Activated CD8-positive, alpha-beta memory T cell treated with anti-CD3 and anti-CD28 coated beads, Interleukin-2, amount 50 U/mL, for 24 hours (primary cell): ENCODE results near the gene KCTD2.
"Not testable (repeated sequence)": the region's sequence is repeated elsewhere in the genome, so short reads cannot be mapped to it uniquely, and the experiment has no call there.

Experiments used
- DNase-seq: peaks from one replicate; pipeline ENCODE4 v3.0.0-alpha.2; 2020; ENCODE audit errors: extremely low read depth

Gene KCTD2

DNA sequence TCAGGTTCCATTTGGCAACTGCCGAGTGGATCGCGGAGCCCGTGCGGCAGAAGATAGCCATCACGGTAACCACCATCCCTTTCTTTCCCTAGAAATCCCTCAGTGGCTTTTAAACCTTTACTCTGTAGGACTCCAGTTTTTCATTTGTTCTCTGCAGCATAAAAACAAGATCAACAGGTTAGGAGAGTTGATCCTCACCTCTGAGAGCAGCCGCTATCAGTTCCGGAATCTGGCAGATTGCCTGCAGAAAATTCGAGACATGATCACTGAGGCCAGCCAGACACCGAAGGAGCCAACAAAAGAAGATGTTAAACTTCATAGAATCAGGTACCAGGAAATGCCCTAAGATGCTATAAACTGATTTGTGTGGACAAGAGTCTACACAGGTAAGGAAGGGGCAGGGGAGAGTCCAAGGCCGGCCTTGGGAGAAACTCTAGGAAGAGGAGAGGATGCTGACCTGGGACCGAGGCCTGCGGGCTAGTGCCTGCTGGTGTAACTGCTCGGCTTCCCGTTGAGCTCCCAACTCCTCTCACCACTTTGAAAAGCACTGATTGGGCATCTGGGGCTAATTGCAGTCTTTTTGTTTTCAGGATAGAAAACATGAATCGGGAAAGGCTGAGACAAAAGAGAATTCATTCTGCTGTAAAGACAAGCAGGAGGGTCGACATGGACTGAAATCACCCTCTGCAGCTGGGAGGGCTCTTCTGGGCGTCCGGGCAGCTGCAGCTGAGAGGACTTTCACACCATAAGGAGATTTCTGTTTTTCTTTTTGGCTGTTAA lies 26.5 kb upstream of the KCTD2 start:
- DNase-seq = no peak

DNA sequence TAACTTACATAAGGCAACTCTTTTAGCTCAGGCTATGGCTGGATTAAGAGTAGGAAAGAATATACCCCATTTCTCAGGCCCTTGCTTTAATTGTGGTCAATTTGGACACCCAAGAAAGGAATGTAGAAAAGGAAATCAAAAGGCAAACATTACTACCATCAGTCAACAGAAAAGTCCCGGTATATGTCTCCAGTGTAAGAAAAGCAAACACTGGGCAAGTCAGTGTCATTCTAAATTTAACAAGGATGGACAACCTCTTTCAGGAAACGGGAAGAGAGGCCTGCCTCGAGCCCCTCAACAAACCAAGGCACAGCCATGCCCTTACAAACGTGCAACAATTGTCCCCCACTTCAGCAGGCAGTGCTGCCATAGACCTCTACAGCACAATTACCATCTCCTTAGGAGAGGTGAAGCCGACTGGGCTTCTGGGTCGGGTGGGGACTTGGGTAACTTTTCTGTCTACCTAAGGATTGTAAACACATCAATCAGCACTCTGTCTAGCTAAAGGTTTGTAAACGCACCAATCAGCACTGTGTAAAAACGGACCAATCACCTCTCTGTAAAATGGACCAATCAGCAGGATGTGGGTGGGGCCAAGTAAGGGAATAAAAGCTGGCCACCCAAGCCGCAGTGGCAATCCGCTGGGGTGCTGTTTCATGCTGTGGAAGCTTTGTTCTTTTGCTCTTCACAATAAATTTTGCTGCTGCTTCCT lies 22.2 kb upstream of the KCTD2 start:
- no peak for DNase-seq

DNA sequence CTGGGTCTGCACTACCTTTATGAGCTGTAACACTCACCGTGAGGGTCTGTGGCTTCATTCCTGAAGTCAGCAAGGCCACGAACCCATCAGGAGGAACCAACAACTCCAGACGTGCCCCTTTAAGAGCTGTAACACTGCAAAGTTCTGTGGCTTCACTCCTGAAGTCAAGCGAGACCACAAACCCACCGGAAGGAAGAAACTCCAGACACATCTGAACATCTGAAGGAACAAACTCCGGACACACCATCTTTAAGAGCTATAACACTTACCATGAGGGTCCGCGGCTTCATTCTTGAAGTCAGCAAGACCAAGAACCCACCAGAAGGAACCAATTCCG lies 21.7 kb upstream of the KCTD2 start:
- DNase-seq = not testable (repeated sequence)

DNA sequence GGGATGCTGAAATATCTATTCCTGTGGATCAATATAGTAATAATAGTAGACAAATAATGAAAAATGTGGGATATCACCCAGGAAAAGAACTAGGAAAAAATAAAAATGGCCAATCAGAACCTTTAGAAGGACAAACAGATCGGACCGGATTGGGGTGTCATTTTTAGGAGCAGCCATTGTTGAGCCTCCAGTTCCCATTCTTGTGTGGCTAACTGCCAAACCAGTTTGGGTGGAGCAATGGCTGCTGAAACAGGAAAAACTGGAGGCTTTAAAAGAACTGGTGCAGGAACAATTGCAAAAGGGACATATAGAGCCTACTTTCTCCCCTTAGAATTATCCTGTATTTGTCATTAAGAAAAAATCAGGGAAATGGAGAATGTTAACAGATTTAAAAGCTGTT lies 20.4 kb upstream of the KCTD2 start:
- DNase-seq = not testable (repeated sequence)

DNA sequence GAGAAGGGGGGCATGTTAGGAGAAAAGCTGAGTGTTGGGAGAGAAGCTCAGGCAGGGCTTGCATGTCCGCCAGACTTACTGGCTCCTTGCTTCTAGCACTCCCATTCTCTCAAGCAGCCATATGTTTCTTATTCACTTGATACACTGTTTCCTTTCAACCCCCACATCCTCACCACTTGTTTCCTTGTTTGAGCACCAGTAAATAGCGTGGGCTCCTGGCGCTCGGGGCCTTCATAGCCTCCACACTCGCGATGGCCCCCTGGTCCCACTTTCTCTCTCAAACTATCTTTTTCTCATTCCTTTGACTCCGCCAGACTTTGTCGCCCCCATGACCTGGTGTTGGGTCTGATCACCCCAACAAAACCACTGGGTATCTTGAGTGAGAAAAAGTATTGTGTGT lies 16.9 kb upstream of the KCTD2 start:
- DNase-seq = no peak

DNA sequence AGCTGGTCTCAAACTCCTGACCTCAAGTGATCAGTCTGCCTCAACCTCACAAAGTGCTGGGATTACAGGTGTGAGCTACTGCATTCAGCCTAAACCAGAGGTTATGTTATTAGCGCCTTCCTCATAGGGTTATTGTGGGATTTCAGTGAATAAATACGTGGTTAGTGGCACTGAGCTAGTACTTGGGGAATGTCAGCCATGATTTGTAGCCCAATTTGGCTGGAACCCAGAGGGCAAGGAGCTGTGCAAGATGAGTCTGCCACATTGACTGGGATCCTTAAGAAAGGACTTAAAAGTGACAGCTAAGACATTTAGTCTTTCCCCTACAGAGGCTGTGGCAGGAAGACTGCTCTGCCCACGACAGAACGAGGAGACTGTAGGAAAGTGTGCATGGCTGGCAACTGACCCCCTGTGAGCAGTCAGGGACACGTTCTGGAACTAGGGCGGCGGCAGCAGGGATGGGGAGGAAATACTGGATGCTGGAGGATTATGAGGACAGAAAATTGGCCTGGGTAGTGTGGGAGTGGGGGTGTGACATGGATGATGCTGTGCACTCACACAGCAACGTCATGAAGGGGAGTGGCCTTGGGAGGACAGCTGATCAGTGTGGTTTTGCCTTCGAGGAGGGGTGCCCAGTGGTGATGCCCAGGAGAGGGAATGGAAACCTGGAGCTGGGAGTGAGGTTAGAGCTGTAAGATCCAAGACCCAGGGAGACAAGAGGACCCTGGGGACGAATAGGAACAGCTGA lies 14.9 kb upstream of the KCTD2 start:
- no peak for DNase-seq

DNA sequence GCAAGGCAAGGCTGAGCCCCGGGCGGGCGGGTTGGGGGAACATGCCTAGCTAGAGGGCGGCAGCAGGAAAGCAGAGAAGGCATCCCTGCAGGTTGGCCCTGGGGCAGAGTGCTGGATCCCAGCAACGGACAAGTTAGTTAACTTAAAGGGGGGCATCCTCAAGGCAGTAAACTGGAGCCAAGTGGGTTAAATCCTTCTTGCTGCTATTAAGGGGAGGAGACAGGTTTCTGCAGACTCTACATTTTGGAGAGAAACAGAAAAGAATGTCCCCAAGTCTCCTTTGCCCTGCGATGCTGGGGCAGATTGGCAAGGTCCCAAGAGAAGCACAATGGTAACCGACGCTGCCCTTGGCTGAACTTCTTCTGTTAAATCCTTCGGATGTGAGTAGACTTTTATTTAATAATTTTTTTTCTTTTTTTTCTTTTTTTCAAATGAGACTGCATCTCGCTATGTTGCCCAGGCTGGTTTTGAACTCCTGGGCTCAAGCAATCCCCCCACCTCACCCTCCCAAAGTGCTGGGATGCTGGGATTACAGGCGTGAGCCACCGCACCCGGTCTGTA lies 14.2 kb upstream of the KCTD2 start:
- no peak for DNase-seq

DNA sequence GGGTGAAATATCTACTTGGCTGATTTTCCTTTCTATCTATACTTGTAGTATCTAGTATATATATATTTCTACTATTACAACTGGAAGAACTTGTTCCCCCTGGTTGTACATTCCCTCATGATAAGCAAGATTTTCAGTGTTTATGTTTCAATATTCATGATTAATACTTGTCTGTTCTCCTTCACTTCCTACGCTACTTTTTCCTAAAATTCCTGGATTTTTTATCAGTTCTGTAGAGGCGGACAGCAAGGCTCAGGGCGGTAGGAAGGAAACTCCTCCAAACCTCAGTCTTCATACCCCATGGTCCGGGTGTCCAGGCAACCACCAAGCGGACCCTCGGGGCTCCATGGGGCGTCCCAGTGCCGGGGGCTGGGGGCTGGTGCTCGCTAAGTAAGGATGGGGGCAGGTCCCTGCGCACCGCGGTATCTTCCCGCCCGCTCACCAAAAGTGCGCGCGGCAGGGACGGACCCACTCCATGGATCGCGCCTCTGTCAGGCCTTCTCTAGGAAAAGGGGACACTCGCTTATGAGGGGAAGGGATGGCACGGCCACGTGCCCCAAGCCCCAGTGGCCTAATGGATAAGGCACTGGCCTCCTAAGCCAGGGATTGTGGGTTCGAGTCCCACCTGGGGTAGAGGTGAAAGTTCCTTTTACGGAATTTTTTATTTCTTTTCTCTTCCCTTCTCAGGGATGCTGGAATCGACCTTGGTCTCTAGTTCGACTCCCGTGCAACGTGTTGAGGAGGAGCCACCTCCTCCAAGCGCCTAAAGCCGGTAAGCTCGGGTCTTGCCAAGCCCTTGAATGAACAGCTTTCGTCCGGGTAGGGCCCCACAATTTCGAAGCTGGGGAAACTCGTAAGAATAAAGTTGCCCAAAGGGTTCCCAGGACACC lies 13.4 kb upstream of the KCTD2 start:
- DNase-seq = peak; percentile 87

DNA sequence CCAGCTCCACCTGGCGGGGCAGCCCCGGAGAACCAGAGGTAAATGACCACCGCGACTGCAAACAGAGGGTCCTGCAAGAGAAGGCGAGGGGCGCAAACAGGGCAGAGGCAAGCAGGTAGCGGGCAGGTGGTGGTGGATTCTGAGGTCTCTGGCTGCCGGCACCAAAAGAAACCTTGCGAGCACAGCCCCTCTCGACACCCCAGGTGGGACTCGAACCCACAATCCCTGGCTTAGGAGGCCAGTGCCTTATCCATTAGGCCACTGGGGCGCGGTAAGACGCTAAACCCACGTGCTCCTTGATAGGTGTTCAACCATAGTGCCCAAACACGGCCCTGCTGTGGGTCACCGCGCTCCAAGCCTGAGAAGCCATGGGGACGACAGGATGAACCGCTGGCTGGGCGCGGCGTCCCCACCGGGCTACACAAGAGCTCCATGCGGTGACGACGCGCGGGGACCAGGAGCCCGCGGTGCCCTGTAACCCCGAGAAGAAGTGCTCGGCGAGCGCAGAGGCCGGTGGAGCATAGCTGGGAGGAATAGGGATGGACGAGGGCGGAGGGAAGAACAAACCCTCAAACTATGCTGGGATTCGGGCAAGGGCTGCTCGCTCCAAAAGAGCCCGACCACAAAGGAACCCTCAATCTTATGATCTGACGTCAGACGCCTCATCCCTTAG lies 12.7 kb upstream of the KCTD2 start:
- DNase-seq = peak; percentile 89

DNA sequence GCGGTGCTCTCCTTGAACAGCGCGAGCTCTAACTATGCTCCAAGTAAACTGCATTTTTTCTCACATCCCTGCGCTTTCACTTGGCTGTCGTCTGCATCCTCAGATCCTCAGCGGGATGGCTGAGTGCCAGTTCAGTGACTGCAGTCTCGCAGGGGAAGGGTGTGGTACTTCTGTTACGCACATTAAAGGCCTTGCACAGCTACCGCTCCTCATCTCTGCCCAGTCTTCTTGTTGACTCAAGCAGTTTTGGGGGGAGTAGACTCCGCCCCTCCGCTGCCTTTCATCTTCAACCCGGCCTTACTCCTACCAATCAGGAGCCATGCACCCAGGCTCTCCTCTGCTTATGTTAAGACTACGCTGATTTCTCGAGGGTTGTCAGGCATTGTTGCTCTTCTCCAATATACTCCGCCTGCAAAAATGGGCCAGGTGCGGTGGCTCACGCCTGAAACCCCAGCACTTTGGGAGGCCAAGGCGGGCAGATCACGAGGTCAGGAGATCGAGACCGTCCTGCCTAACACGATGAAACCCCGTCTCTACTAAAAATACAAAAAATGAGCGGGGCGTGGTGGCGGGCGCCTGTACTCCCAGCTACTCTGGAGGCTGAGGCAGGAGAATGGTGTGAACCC lies 10.3 kb upstream of the KCTD2 start:
- no peak for DNase-seq

DNA sequence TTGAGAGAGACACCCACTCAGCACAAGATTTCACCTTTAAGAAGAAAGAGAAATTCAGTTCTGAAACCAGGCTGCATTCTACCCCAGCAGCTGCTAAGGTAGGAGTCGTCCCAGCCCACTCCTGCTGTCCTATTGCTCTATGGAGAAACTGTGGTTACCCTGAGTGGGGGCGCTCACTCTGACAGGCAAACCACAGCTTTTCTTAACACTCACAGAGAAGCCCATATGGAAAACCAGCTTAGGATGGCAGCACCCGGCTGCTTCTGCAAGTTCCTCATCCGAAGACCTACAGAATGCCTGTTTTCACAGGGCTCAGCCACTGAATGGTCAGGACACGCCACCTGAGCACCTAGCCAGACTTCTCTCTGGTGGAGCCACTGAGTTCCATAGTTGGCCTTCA lies 7.8 kb upstream of the KCTD2 start:
- DNase-seq = no peak

DNA sequence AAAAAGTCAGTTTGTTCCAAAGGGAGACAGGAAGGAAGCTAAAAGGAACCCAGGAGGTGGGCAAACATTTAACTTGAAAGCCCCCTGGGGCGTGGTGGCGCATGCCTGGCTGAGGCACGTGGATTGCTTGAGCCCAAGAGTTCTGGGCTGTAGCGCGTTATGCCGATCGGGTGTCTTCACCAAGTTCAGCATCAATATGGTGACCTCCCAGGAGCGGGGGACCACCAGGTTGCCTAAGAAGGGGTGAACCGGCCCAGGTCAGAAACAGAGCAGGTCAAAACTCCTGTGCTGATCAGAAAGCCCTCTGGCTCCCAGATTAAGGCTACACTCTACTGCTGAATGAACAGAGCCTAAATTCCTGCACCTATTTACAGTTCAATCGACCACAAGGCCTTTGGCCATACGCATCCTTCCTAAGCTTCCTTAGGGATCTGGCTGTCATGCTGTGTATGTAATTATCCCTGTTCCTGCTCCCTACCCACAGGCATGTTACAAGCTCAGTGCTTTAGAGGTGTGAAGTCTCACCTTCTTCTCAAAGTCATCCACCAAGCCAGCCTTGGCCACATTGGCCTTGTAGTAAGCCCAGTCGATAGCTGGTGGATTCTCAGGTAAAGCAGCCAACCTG lies 5.3 kb upstream of the KCTD2 start:
- DNase-seq = no peak

DNA sequence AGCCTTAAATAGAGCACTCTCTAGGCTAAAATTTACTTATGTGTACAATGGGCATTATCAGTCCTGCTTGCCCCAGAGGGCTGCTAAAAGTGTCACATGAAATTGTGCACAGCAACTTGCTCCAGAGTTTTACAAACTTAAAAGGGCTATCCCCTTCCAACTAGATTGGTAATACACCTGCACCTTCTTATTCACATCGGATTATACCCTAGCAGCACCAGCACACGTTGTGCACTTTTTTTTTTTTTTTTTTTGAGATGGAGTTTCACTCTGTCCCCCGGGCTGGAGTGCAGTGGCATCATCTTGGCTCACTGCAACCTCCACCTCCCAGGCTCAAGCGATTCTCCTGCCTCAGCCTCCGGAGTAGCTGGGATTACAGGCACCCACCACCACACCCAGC lies 3.2 kb upstream of the KCTD2 start:
- not testable (repeated sequence) for DNase-seq

DNA sequence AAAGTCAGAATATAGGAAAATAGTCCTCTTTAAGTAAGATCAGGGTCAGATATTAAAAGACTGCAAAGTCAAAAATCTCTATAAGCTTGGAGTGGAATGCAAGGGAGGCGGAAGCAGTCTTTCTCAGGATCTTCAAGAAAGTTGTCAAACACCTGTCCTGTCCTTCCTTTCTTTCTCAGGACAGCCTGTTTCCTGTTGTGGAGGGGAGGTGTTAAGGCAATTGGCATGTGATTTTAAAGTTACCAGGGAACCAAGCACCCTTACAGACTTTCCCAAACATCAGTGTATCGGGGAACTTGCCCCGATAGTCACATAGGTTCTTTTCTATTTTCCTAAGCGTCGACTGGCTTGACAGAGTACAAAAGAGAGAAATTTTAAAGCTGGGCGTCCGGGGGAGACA lies 2.3 kb upstream of the KCTD2 start:
- DNase-seq = no peak

DNA sequence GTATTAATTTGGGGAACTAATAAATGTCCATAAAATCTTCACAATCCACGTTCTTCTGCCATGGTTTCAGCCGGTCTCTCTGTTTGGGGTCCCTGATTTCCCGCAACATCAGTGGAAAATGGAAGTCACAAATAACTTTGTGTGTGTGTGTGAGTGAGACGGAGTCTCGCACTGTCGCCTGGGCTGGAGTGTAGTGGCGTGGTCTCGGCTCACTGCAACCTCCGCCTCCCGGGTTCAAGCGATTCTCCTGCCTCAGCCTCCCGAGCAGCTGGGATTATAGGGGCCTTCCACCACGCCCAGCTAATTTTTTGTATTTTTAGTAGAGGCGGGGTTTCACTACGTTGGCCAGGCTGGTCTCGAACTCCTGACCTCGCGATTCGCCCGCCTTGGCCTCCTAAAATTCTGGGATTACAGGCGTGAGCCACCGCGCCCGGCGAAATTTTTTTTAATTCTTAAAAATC lies 1.0 kb upstream of the KCTD2 start:
- DNase-seq = not testable (repeated sequence)

DNA sequence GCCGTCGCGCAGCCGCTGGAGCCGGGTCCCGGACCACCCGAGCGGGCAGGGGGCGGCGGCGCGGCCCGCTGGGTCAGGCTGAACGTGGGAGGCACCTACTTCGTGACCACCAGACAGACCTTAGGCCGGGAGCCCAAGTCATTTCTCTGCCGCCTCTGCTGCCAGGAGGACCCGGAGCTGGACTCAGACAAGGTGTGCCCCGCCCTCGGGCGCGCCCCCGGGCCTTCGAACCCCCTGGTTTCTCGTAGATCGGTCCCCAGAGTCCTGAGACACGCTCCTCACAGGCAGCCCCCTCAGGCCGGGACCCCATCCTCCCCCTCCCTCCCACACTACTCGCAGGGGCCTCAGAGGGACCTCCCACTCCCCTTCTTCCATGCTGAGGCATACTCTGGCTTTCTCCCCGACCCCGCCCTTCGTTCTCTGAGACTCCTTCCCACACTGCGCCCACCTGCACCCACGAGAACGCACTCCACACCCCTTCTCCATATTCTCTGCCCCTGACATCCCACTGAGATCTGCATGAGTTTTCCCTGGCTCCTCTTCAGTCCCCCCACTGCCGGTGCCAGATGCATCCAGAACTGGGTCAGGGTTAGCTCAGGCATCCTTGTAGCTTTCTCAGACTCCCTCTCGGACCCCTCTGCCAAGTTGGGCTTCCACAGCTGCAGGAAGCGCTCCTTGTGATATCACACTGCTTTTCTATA lies 523 bp downstream of the KCTD2 start:
- DNase-seq = no peak

DNA sequence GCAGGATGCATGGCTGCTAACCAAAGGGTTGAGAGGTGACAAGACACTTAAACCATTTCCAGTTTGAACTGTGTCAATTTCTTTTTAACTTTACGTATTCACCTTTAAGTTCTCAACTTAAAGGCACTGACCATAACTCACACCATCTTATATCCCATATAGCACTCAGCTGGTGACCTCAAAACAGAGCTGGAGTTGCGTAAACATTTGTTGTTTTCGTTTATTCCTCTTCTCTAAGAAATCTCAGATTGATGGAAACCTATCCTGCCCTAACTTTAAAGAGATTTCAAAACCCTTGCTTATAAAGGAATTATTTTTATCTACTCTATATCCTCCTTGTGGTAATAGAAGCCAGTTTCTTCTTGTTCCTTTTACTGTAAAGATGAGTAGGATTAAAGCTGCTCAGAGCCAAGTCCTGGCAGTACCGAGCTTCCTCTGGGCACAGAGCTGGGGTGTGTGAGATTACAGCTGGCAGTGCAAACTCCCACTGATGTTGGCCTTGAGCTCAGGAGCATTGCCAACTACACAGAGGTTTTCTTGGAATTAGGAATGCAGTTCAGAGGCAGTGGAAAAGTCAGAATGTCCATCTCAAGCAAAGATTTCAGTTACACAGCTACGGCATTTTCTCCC lies 1.3 kb downstream of the KCTD2 start:
- no peak for DNase-seq

DNA sequence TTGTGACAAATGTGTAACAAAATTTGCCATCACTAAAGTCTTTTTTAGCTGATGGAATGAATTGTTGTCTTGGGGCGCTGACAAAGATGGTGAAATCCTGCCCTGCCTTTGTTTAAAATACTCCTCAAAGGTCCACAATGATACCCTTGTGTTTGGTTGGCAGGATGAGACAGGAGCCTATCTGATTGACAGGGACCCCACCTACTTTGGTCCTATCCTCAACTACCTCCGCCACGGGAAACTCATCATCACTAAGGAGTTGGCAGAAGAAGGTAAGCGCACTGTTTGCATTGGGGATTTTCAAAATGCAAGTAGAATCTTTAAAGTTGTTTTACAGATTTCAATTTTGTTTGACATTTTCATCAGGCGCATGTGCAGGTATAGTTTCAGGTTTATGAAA lies 2.0 kb downstream of the KCTD2 start:
- DNase-seq = no peak

DNA sequence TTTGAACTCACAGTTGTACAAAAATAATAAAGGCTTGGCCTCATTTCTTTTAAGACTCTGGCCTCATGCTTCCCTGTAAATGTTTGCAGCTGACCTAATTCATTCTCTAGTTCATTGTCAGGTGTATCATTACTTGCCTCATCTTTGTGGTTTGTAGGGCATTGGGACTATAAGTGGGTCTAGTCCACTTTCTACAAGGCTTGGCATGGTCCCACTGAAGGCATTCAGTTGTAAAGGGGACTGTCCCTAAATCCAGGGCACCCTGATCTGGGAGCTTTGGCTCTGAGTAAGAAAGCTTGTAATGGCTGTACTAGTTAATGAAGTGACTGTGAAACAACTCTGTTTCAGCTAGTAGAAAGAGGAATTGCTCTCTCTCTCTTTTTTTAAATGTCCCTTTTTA lies 2.7 kb downstream of the KCTD2 start:
- DNase-seq = no peak
